NCI-H1048 (cell line): Measurements from ENCODE around the gene BICDL1.
"Not testable (repeated sequence)": the region's sequence is repeated elsewhere in the genome, so short reads cannot be mapped to it uniquely, and the experiment has no call there.

ENCODE experiments used
- DNase-seq: peaks from one replicate; lab custom pipeline; 2025; lab: John Stamatoyannopoulos, UW

Gene BICDL1

DNA sequence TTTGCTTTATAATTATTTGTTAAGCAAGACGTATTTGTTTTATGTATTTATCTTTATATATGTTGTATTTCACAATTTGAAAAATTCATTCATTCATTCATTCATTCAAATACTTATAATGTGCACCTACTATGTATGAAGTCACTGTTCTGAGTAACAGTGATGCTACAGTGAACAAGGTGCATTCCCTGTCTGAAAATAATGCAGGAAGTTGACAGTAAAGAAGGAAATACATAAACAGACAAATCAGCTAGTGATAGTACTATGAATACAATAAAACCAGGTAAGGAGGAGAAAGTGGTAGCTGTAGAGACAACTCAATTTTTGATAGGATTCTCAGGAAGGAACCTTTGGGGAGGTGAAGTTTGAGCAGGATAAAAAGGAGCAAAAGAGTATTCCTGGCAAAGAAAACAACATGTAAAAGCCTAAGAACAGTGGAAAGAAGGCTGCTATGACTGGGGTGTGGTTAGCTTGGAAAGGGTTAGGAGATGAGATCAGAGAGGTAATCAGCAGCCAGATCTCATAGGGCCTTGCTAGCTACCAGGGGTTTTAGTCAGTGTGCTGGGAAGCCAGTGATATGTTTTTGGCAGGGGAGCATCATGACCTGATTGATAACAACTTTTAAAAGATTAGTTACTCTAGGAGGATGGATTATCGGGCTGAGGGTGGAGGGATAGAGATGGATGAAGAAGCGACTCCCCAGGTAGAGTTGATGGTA, 17.4 kb downstream of the BICDL1 start:
- no peak for DNase-seq

DNA sequence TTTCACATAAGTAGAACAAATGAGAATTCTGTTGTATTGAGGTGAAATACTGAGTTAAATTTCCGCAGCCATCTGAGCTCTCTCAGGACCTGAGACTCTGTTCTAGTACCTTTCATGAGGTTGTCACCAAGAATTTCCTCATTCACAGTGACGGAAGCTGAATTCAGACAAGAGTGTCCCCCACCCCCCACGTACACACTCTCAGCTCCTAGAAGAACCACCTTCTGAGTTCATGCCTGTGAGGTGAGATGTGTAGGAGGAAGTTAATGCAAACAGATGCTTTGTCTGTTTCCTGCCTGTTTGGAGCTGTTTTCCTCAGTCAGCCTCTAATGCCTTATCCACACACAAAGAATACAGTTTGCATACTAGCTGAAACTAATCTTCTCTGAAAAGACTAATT, 18.2 kb downstream of the BICDL1 start:
- DNase-seq: no peak

DNA sequence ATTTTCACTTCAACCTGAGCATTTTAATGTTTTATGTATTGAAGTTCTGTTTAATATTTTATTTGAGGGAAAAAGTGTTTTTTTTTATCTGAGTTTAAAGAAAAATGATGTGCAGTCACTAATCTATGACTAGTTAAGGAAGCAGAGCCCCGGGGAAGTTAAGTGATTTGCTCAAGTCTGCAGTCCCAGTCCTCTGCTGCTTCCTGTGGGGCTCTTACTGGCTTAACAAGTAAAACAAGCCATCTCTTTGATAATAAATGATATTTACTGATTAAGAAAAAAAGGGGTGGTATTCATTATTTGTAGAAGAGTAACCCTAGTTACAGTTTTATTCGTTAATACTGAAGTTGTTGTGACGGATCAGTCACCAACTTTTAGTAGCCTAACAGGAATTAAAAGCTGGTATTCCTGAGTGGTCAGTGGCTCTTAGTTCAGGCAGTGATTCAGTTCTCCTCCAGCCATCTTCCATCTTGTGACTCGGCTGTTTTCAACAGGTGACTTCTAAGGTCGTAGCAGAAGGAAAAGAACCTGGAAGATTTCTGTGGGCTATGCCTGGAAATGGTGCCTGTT, 21.7 kb downstream of the BICDL1 start:
- DNase-seq: no peak

DNA sequence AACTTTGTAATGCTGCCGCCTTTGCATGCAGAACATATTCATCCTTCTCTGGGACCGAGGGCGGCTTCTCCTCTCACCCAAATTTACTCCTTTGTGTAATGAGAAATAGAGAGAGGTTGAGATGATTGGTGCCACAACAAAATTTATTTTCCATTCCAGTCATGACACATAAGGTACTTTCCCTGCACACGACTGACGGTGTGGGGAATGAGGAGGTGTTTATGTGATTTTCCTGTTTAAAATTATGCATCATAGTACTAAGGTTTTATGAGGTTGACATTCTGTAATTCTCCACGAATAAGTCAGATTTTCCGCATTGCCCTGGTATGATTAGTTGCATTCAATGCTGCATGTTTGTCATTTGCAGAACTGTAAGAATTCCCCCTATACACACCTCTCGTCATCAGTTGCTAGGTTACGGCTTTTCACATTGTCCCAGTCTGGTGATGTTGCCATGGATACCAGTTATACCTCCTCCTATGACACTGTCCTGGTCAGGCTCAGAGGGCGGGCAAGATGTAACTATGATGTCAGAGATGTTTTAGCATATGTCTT, 23.1 kb downstream of the BICDL1 start:
- DNase-seq: no peak

DNA sequence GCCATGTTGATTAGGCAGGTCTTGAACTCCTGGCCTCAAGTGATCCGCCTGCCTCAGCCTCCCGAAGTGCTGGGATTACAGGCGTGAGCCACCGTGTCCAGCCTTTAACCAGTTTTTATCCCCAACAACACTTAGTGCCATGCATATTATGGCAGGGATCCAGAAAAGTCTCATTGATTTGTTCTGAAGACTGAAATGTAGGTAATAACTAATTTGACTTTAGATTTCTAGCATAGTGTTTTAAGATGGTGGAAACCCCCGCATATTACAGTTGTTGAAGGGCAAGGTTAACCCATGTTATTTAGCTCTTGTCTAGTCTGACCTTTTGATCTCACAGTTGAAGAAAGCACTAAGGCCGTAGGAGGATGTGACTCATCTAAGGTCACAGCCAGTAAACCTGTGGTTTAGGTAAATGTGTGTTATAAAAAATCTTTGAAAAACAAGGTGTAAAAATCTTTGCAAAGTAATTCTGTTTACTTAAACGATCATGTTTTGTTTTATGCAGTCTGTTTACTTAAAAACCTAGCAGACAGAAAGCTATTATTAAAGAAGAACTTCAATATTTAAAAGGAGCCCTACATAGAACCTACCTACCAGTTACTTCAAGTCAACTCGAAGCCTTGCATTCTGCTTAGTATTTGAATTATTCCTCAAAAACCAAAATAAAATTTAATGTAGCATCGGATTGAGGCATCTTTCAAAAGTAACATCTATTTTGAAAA, 24.8 kb downstream of the BICDL1 start:
- no peak for DNase-seq

DNA sequence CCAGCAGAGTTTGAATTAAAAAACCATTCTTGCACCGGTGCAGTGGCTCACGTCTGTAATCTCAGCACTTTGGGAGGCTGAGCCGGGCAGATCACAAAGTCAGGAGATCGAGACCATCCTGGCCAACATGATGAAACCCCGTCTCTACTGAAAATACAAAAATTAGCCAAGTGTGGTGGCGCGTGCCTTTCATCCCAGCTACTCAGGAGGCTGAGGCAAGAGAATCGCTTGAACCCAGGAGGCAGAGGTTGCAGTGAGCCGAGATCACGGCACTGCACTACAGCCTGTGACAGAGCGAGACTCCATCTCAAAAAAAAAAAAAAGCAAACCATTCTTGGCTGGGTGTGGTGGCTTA, 25.3 kb downstream of the BICDL1 start:
- DNase-seq: not testable (repeated sequence)

DNA sequence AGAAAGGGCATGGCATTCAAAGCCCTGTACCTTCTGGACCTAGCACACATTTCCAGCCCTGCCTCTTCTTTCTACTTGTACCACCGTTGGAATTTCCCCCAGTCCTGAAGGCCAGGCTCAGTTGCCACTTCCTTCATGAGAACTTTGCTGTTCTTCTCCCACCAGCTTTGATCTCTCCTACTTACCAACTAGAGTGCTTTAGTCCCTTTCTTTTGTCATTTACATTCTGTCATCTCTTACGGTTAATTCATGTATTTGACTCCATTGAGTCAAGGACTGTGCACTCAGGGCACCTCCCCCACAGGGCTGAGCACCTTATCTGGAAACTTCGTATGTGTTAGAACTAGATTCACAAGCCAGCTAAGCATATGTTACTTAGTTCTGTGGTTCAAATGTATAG, 26.3 kb downstream of the BICDL1 start:
- DNase-seq: no peak

DNA sequence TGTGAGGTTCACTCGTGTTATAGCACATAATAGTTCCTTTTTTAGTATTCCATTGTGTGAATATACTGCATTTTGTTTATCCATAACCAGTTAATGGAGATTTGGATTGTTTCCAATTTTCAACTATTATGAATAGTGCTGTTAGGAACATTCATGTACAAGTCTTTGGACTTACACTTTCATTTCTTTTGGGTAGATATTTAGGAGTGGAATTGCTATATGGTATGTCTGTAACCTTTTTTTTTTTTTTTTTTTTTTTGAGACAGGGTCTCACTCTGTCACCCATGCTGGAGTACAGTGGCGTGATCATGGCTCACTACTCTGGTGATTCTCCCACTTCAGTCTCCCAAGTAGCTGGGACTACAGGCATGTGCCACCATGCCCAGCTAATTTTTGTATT, 27.2 kb downstream of the BICDL1 start:
- DNase-seq: not testable (repeated sequence)

DNA sequence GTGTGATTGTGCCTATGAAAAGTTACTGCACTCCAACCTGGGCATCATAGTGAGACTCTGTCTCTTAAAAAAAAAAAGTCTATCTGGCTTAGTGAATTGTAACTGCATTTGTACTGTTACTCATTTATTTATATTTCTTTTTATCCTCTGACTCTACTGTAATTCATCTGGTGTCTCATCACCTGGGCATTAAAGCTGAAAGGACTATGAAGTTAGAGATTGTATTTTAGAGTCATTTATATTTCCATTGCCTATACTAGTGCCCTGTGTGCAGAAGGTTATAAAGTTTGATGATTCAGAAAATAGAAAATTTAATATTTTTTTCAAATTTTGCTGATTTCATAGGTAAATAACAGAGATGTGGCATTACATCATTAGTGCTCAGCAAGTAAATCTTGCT, 30.2 kb downstream of the BICDL1 start:
- no peak for DNase-seq

DNA sequence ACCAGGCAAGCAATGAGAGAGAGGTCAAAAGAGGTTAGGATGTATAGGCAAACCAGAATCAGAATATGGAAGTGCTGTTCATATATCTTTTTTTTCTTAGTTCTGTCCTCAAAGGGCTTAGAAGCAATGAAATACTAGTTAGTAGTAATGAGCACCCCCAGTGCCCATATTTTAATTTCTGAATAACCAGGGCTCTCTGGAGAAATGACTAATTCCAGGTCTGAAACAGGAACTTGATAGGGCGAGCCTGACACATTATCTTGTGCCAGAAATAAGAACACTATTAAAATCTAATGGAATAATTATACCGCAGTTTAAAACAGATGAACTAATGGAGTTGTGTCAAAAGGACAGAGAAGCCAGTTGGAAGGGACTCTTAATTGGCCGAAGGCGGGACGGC, 30.9 kb downstream of the BICDL1 start:
- no peak for DNase-seq

DNA sequence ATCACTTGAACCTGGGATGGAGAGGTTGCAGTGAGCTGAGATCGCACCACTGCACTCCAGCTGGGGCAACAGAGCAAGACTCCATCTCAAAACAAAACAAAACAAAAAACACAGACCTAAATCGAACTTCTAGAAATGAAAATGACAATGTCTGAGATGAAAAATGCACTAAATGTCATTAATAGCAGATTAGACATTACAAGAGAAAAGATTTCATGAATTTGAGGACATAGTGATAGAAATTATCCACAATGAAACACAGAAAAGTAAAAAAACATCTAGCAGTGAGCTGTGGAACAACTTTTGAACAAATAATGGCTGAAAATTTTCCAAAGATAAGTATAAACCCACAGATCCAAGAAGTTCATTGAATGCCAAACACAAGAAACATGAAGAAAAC, 35.2 kb downstream of the BICDL1 start:
- DNase-seq: no peak

DNA sequence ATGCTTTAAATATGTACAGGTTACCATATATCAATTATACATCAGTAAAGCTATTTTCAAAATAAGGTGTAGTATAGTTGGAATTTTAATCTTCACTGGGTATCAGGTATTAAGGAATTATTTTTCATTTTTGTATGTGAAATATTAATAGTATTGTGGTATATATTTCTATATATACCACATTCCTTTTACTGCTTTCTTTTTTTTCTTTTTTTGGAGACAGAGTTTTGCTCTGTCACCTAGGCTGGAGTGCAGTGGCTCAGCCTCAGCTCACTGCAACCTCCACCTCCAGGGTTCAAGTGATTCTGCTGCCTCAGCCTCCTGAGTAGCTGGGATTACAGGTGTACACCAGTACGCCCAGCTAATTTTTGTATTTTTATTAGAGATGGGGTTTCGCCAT, 36.6 kb downstream of the BICDL1 start:
- DNase-seq: no peak

DNA sequence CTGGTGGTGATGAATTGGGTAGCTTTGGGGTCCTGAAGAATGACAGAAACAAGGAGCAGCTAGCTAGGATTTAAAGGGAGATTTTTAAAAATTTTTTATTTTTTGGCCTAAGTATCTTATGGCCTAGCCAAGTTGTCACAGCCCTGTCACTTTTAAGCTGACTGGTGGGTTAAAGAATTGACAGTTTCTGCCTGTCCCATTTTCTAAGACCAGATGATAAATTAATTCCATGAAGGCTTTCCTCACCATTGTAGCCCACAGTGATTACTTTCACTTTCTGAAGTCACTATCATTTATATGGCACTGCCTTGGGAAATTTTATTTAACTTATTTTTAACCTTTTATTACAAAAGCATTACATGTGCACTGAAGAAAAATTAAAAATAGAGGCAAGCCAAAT, 43.2 kb downstream of the BICDL1 start:
- no peak for DNase-seq

DNA sequence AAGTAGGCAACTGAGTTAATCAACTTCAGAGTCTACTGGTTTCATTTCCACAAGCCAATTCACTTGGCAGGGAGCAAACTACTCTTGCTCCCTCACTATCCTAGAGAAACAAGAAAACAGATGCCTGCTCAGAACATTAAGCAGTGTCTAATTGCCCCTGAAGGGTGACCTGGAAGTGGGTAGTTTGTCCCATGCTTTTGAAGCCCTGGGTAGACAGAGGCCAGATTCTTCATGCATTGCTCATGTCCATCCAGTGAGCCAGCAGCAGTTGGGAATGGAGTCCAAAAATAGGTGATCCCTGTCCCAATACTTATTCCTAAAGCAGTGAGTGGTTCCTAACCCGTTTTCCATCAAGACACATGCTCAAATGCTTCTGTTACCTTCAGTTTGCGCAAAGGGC, 48.8 kb downstream of the BICDL1 start:
- DNase-seq: no peak

DNA sequence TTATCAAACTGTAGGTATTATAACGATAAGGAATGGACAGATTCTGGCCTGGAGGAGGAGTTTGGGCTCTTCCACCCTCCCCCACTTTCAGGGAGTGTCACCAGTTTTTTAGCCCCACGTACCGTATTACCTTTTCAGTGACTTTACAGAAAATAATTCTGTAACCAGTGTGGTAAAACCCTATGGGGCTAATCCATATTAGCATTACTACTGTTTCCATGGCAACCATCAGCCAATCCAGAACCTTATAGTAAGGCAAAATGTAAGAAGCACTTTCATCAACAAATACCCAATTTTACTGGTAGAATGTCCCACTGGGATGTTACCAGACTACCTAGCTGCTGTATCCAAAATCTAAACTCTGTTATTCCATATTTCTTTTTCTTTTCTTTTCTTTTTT, 50.7 kb downstream of the BICDL1 start:
- no peak for DNase-seq

DNA sequence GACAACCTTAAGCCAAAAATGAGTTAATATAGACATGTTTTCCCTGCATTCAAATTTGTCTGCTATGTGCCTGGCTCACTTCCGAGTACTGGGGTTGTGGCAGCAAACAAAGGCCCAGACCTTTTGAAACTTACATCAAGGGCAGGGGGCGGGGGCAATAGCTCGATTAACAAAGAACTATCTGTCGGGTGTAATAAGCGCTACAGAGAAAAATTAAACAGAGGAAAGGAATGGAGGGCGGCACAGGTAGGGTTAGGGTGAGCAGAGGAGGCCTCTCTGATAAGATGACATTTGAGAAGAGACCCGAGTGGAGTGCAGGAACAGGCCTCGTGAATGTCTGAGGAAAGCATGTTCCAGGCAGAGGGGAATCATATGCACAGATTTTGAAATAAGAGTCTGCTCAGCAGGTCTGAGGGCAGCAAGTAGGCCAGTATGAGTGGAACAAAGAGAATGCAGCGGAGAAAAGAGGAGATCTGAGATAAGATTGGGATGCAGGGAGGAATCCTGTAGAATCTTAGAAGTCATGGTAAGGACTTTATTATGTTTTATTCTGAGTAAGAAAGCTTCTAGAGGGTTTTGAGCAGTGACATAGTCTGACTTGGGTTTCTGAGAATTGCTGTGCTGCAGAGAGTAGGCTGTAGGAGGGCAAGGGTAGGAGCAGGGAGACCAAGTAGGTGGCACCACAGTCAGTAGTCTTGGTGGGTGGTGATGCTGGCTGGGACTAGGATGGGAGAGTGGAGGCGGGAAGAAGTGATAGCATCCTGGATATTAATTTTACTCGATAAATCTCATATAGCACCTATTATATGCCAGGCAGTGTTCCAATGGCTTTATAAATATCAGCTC, 52.6 kb downstream of the BICDL1 start:
- DNase-seq: no peak

DNA sequence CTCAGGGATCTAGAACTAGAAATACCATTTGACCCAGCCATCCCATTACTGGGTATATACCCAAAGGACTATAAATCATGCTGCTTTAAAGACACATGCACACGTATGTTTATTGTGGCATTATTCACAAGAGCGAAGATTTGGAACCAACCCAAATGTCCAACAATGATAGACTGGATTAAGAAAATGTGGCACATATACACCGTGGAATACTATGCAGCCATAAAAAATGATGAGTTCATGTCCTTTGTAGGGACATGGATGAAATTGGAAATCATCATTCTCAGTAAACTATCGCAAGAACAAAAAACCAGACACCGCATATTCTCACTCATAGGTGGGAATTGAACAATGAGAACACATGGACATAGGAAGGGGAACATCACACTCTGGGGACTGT, 56.3 kb downstream of the BICDL1 start:
- not testable (repeated sequence) for DNase-seq

DNA sequence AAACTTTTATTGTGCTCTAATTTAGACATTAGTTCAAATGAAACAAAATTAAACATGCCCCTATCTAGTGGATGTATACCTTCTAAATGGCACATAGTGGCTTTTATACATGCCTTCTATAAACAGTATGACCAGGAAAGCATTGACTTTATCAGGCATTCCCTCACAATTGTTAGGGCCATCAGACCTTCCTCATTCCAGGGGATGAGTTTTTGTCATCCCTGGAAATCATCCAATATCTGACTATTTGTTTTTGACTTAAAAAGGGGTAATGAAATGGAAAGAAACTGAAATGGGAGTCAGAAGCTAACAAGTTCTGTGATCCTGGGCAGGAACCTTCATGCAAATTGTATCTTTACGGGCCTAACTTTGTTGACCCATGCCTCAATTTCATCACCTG, 58.0 kb downstream of the BICDL1 start:
- no peak for DNase-seq

DNA sequence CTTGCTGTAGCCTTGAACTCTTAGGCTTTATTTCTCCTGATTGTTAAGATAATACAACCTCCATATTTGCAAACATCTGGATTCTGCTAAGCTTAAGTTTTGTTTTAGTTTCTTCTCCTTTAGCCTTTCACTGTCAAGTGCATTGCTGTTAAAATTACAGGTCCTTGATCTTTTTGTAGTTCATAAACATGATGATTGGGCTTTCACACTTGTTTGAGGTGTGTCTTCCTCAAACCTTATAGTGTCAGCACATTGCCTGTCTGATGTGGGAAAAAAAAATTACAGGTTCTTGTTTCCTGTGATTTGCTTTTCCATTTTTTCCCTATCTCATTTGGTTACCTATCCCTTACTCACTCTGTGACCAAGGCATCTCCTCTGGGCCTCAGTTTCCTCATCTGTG, 59.2 kb downstream of the BICDL1 start:
- DNase-seq: no peak

DNA sequence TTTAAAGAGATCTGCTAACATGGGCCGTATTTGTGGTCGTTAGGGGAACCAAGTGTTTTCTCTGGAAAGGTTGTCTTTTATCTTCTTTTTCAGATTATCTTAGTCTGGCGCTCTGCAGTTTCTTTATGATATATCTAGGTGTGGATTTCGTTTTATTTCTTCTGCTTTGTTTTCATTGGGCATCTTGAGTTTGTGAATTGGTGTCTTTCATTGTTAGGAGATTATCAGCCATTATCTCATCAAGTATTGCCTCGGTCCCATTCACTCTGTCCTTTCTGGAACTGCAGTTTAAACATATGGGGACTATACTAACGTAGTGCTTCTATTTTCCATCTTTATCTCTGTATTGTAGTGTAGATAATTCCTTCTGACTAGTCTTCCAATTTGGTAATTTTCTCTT, 60.4 kb downstream of the BICDL1 start:
- DNase-seq: no peak

DNA sequence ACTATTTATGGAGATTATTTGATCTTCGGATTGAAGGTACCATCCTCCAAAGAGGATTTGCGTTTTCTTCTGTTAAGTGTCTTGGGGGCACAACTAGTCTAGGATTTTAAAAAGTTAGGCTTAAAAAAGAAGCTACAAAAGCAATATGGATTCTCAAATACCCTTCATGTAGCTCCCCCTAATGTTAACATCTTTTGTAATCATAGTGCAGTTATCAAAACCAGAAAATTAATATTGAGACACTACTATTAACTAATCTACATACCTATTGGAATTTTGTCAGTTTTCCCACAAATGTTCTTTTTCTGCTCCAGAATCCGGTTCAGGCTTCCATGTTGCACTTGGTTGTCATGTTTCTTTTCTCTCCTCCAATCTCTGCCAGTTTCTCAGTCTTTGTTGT, 62.5 kb downstream of the BICDL1 start:
- DNase-seq: no peak

DNA sequence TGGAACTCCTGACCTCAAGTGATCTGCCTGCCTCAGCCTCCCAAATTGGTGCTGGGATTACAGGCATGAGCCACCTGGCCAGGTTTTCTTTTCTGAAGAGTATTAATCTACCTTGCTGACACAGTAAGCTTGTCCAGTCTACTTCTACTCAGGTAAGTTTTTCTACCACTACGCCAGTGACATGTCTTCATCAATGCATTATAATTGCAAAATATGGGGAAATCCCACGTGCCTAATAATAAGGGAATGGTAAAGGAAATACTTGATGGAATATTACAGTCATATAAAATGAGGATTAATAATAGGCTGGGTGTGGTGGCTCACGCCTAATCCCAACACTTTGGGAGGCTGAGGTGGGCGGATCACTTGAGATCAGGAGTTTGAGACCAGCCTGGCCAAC, 65.3 kb downstream of the BICDL1 start:
- no peak for DNase-seq
